Stomach smooth muscle (tissue), 2 donors: Measurements from ENCODE around the gene ADAMTS9.
A peak's percentile ranks its signal among the peaks of the same experiment; 100 is the strongest.

Experiments used
- H3K27ac ChIP-seq: one replicate; pipeline ENCODE4 v1.7.0; 2013; ENCODE audit warnings: mild to moderate bottlenecking, low read length, inconsistent platforms
- H3K27me3 ChIP-seq, 2 donors: one replicate each; pipeline ENCODE4 v1.7.0; 2013; ENCODE audit warnings: low read length in 2 of 2; ENCODE audit not compliant: insufficient read depth in 2 of 2, control insufficient read depth in 1 of 2
- H3K36me3 ChIP-seq, 2 donors: one replicate each; pipeline ENCODE4 v1.7.0; 2013; ENCODE audit warnings: low read length in 2 of 2; ENCODE audit not compliant: control insufficient read depth in 2 of 2, insufficient read depth in 2 of 2
- H3K4me1 ChIP-seq: one replicate; pipeline ENCODE4 v1.7.0; 2013; ENCODE audit warnings: low read length; ENCODE audit not compliant: control insufficient read depth, insufficient read depth
- H3K4me3 ChIP-seq, 2 donors: one replicate each; pipeline ENCODE4 v1.7.0; 2013; ENCODE audit warnings: low read length in 2 of 2
- H3K9ac ChIP-seq, 2 donors: one replicate each; pipeline ENCODE4 v1.7.0; 2013; ENCODE audit warnings: low read length in 2 of 2, mild to moderate bottlenecking in 1 of 2
- H3K9me3 ChIP-seq, 2 donors: one replicate each; pipeline ENCODE4 v1.7.0; 2013; ENCODE audit warnings: low read length in 2 of 2; ENCODE audit not compliant: control insufficient read depth in 2 of 2
- donor health status: healthy.
- donor health status: Pancreatic carcinoma.

Gene ADAMTS9

GRCh38 chr3:64687781-64688604 lies at the start of gene ADAMTS9:
Gene ADAMTS9 (minus strand): TSS chr3:64688000. CDS start chr3:64687657, 343 bp downstream.
- Histone ChIP-seq H3K27me3 (no peaks in the 10 kb centered on the region), H3K27ac (peak within 1 kb of the TSS; percentile 99), H3K9me3 (no peaks in the 10 kb centered on the region), H3K4me3 (peak within 1 kb of the TSS; percentile 94 to 95), H3K9ac (peak within 1 kb of the TSS; percentile 92 to 99), H3K36me3 (no peaks in the 10 kb centered on the region), H3K4me1 (peaks cover 15% of the 10 kb centered on the region)

GRCh38 chr3:64732576-64732975 lies 44.8 kb upstream of the ADAMTS9 start:
- H3K4me3 ChIP-seq, result no peak overlapping the region
- peaks cover 2% of the 10 kb centered on the region for H3K4me1 ChIP-seq
- no peaks in the 10 kb centered on the region for H3K27me3 ChIP-seq
- H3K36me3 ChIP-seq, result peaks cover 2% of the 10 kb centered on the region in 2 donors
- no peak overlapping the region for H3K27ac ChIP-seq
- H3K9ac ChIP-seq, result no peak overlapping the region
- no peaks in the 10 kb centered on the region for H3K9me3 ChIP-seq

GRCh38 chr3:64730681-64731080 lies 42.9 kb upstream of the ADAMTS9 start:
- no peak overlapping the region for H3K9ac ChIP-seq
- no peaks in the 10 kb centered on the region for H3K9me3 ChIP-seq
- H3K4me3 ChIP-seq, result no peak overlapping the region
- peaks cover 2% of the 10 kb centered on the region in 2 donors for H3K36me3 ChIP-seq
- H3K27ac ChIP-seq, result no peak overlapping the region
- no peaks in the 10 kb centered on the region for H3K27me3 ChIP-seq
- H3K4me1 ChIP-seq, result peaks cover 2% of the 10 kb centered on the region

GRCh38 chr3:64728994-64729393 lies 41.2 kb upstream of the ADAMTS9 start:
- H3K9ac ChIP-seq, result no peak overlapping the region
- H3K27ac ChIP-seq, result no peak overlapping the region
- H3K4me1 ChIP-seq, result no peaks in the 10 kb centered on the region

GRCh38 chr3:64728428-64728827 lies 40.6 kb upstream of the ADAMTS9 start:
- Histone ChIP-seq H3K27me3 (no peaks in the 10 kb centered on the region), H3K4me1 (no peaks in the 10 kb centered on the region), H3K9me3 (no peaks in the 10 kb centered on the region), H3K4me3 (no peak overlapping the region), H3K36me3 (peaks cover 0 to 2% of the 10 kb centered on the region in 2 donors), H3K9ac (no peak overlapping the region), H3K27ac (no peak overlapping the region)

More at GRCh38 chr3:64728994-64729393, 41.2 kb upstream of the ADAMTS9 start:
- no peaks in the 10 kb centered on the region for H3K9me3 ChIP-seq
- H3K27me3 ChIP-seq, result no peaks in the 10 kb centered on the region
- H3K4me3 ChIP-seq, result no peak overlapping the region
- H3K36me3 ChIP-seq, result peaks cover 0 to 2% of the 10 kb centered on the region in 2 donors

- no peak overlapping the region for H3K9ac ChIP-seq
- H3K36me3 ChIP-seq, result peaks cover 0 to 2% of the 10 kb centered on the region in 2 donors
Measured at GRCh38 chr3:64726414-64727090, 38.8 kb upstream of the ADAMTS9 start.

GRCh38 chr3:64718976-64719375 lies 31.2 kb upstream of the ADAMTS9 start:
- Histone ChIP-seq H3K9ac (no peak overlapping the region), H3K36me3 (no peaks in the 10 kb centered on the region), H3K27ac (no peak overlapping the region), H3K27me3 (no peaks in the 10 kb centered on the region), H3K9me3 (no peaks in the 10 kb centered on the region), H3K4me3 (no peak overlapping the region), H3K4me1 (peaks cover 4% of the 10 kb centered on the region)

More at GRCh38 chr3:64726414-64727090, 38.8 kb upstream of the ADAMTS9 start:
- no peaks in the 10 kb centered on the region for H3K27me3 ChIP-seq
- H3K4me3 ChIP-seq, result no peak overlapping the region
- H3K4me1 ChIP-seq, result no peaks in the 10 kb centered on the region
- H3K9me3 ChIP-seq, result no peaks in the 10 kb centered on the region
- H3K27ac ChIP-seq, result no peak overlapping the region

GRCh38 chr3:64717872-64718613 lies 30.2 kb upstream of the ADAMTS9 start:
- Histone ChIP-seq H3K4me3 (no peak overlapping the region), H3K27me3 (no peaks in the 10 kb centered on the region), H3K4me1 (peaks cover 4% of the 10 kb centered on the region), H3K9ac (no peak overlapping the region), H3K36me3 (no peaks in the 10 kb centered on the region), H3K27ac (no peak overlapping the region), H3K9me3 (no peaks in the 10 kb centered on the region)

- no peak overlapping the region for H3K27ac ChIP-seq
Measured at GRCh38 chr3:64717411-64717810, 29.6 kb upstream of the ADAMTS9 start.

GRCh38 chr3:64716110-64716710 lies 28.4 kb upstream of the ADAMTS9 start:
- Histone ChIP-seq H3K9me3 (no peaks in the 10 kb centered on the region), H3K27me3 (no peaks in the 10 kb centered on the region), H3K36me3 (no peaks in the 10 kb centered on the region), H3K4me3 (no peak overlapping the region), H3K4me1 (peaks cover 4% of the 10 kb centered on the region), H3K27ac (no peak overlapping the region), H3K9ac (no peak overlapping the region)

More at GRCh38 chr3:64717411-64717810, 29.6 kb upstream of the ADAMTS9 start:
- H3K4me1 ChIP-seq, result peaks cover 4% of the 10 kb centered on the region
- no peak overlapping the region for H3K4me3 ChIP-seq
- H3K27me3 ChIP-seq, result no peaks in the 10 kb centered on the region
- H3K9ac ChIP-seq, result no peak overlapping the region
- H3K9me3 ChIP-seq, result no peaks in the 10 kb centered on the region
- H3K36me3 ChIP-seq, result no peaks in the 10 kb centered on the region
